ENCODE data around the gene JAG2.

JAG2 gene

GRCh38 chr14:105107781-105108515, 60.6 kb downstream of the JAG2 start:
- DNase-seq = no peak

- DNase-seq = no peak
Observed at GRCh38 chr14:105107351-105107750, 61.2 kb downstream of the JAG2 start.

GRCh38 chr14:105105158-105105557, 63.4 kb downstream of the JAG2 start:
- DNase-seq = no peak

GRCh38 chr14:105102893-105103292, 65.7 kb downstream of the JAG2 start:
- no peak for DNase-seq

GRCh38 chr14:105102361-105102870, 66.2 kb downstream of the JAG2 start:
- no peak for DNase-seq

- no peak for DNase-seq
Observed at GRCh38 chr14:105100910-105101309, 67.7 kb downstream of the JAG2 start.

- DNase-seq = no peak
Observed at GRCh38 chr14:105099778-105100177, 68.8 kb downstream of the JAG2 start.

GRCh38 chr14:105098316-105098715, 70.3 kb downstream of the JAG2 start:
- no peak for DNase-seq

- no peak for DNase-seq
Observed at GRCh38 chr14:105097794-105098127, 70.8 kb downstream of the JAG2 start.

- no peak for DNase-seq
Observed at GRCh38 chr14:105096206-105096875, 72.2 kb downstream of the JAG2 start.

- DNase-seq = no peak
Observed at GRCh38 chr14:105095236-105095805, 73.3 kb downstream of the JAG2 start.

- no peak for DNase-seq
Observed at GRCh38 chr14:105094193-105094907, 74.2 kb downstream of the JAG2 start.

- DNase-seq = no peak
Observed at GRCh38 chr14:105093431-105094192, 75.0 kb downstream of the JAG2 start.

- DNase-seq = no peak
Observed at GRCh38 chr14:105093038-105093430, 75.5 kb downstream of the JAG2 start.

- DNase-seq = no peak
Observed at GRCh38 chr14:105092171-105093037, 76.2 kb downstream of the JAG2 start.

- DNase-seq = peak; percentile 72
Observed at GRCh38 chr14:105091517-105092170, 76.9 kb downstream of the JAG2 start.

GRCh38 chr14:105091054-105091516, 77.5 kb downstream of the JAG2 start:
- DNase-seq = peak; percentile 75
